PC-3 (cell line): ENCODE results near the gene ESYT2. TPM values are rescaled to one million over a fixed set of nuclear protein-coding genes. Genes with fewer than 3 reads are reported as not detected.

Experiments used
- ATAC-seq: fragments of 200-7000 bp; cut with Tn5 transposase; 2 replicates; pipeline ENCODE4 v1.9.1; 2020; ENCODE audit warnings: mild to moderate bottlenecking, moderate library complexity
- BruUV-seq: library from RNA; stranded (reverse); fragments of 400-500 nt; replicated peaks from 2 replicates; lab custom pipeline; 2021; lab: Mats Ljungman, UMichigan
- CTCF ChIA-PET: fragments of 300-600 bp; sonication (Branson Sonifier 250); formaldehyde crosslinking; loops from one replicate; lab custom pipeline; 2022; ENCODE audit warnings: antibody characterized with exemption; lab: Charles Lee
- POLR2A ChIA-PET: fragments of 300-600 bp; sonication (Branson Sonifier 250); formaldehyde crosslinking; loops from one replicate; lab custom pipeline; 2022; ENCODE audit warnings: antibody characterized with exemption; ENCODE audit not compliant: unreplicated experiment; lab: Charles Lee
- DNase-seq: peaks from one replicate; pipeline ENCODE4 v3.0.0-alpha.2; 2015
- H2AFZ ChIP-seq: fragments of 300-600 bp; sonication (generic); 2 replicates; pipeline ENCODE4 v1.6.0; 2016; ENCODE audit warnings: antibody characterized with exemption, low read length
- H3F3A ChIP-seq: fragments of 300-600 bp; sonication (generic); one replicate; pipeline ENCODE4 v1.6.0; 2017; ENCODE audit warnings: antibody characterized with exemption, low read length, control low read depth, mild to moderate bottlenecking; ENCODE audit not compliant: unreplicated experiment
- H3K27ac ChIP-seq: fragments of 300-600 bp; sonication (generic); 2 replicates; pipeline ENCODE4 v1.5.1; 2016; ENCODE audit warnings: mild to moderate bottlenecking, low read length
- H3K27me3 ChIP-seq: fragments of 300-600 bp; sonication (generic); 2 replicates; pipeline ENCODE4 v1.6.1; 2016; ENCODE audit warnings: low read length, mixed read lengths
- H3K36me3 ChIP-seq: fragments of 300-600 bp; sonication (generic); 2 replicates; pipeline ENCODE4 v1.6.1; 2016; ENCODE audit warnings: low read depth, mixed run types, low read length, mixed read lengths
- H3K4me1 ChIP-seq: fragments of 300-600 bp; sonication (generic); 2 replicates; pipeline ENCODE4 v1.5.1; 2016; ENCODE audit warnings: low read length; ENCODE audit not compliant: insufficient read depth
- H3K4me2 ChIP-seq: fragments of 300-600 bp; sonication (generic); 2 replicates; pipeline ENCODE4 v1.6.0; 2016; ENCODE audit warnings: low read length
- H3K4me3 ChIP-seq: fragments of 300-600 bp; sonication (generic); 2 replicates; pipeline ENCODE4 v1.5.1; 2016; ENCODE audit warnings: mild to moderate bottlenecking, low read length, mixed read lengths
- H3K79me2 ChIP-seq: fragments of 300-600 bp; sonication (generic); 2 replicates; pipeline ENCODE4 v1.6.1; 2017; ENCODE audit warnings: low read length, mixed read lengths
- H3K9ac ChIP-seq: fragments of 300-600 bp; sonication (generic); 2 replicates; pipeline ENCODE4 v1.6.0; 2016; ENCODE audit warnings: mild to moderate bottlenecking, low read length
- H3K9me2 ChIP-seq: fragments of 300-600 bp; sonication (generic); replicated peaks from 2 replicates; pipeline ENCODE4 v1.6.1; 2016; ENCODE audit warnings: mixed run types, low read length, mixed read lengths
- H3K9me3 ChIP-seq: fragments of 300-600 bp; sonication (generic); 2 replicates; pipeline ENCODE4 v1.6.1; 2016; ENCODE audit warnings: low read length, mixed read lengths
- H4K20me1 ChIP-seq: fragments of 300-600 bp; sonication (generic); 2 replicates; pipeline ENCODE4 v1.6.1; 2016; ENCODE audit warnings: low read length, mixed read lengths
- CTCF ChIP-seq: fragments of 300-600 bp; sonication (generic); conservative IDR thresholded peaks from 2 replicates; pipeline ENCODE4 v1.5.1; 2017; ENCODE audit warnings: antibody characterized with exemption, low read depth, mild to moderate bottlenecking, low read length
- EZH2 ChIP-seq: fragments of 300-600 bp; sonication (generic); IDR thresholded peaks from one replicate; pipeline ENCODE4 v1.6.1; 2017; ENCODE audit warnings: antibody characterized with exemption, mild to moderate bottlenecking, low read length; ENCODE audit not compliant: unreplicated experiment
- EZH2phosphoT487 ChIP-seq: fragments of 300-600 bp; sonication (generic); IDR thresholded peaks from 2 replicates; pipeline ENCODE4 v1.6.1; 2018; ENCODE audit warnings: mild to moderate bottlenecking, antibody characterized with exemption, low read length, borderline replicate concordance
- intact Hi-C: fragments of 100-400 bp; cut with micrococcal nuclease; formaldehyde crosslinking; loops from 2 replicates; pipeline ENCODE4 v1.9.0; 2023
- total RNA-seq: library from RNA; depleted of rRNA; stranded (reverse); fragments of >200 nt; gene quantifications from 2 replicates; pipeline ENCODE4 v1.2.3, GENCODE V29; 2014

The ESYT2 gene
- total RNA-seq, 1 experiment from 2014 or later, result 76.1 TPM

GRCh38 chr7:158846304-158846703 lies 17.0 kb upstream of the ESYT2 start:
- no peak overlapping the region for H3K27ac ChIP-seq
- H3K4me3 ChIP-seq, result no peak overlapping the region
- ChIA-PET CTCF (no interaction called here), POLR2A (no interaction called here)
- BruUV-seq, result no TSS peak
- no peaks in the 10 kb centered on the region for H4K20me1 ChIP-seq
- H3K4me1 ChIP-seq, result no peaks in the 10 kb centered on the region
- no peaks in the 10 kb centered on the region for H3K9me2 ChIP-seq
- H3K9ac ChIP-seq, result no peak overlapping the region
- H3K36me3 ChIP-seq, result no peaks in the 10 kb centered on the region
- no peak overlapping the region for H2AFZ ChIP-seq
- no peak for DNase-seq
- 0 out of 2 replicates have a peak, but pooled peaks cover 4% of the 10 kb centered on the region for H3K9me3 ChIP-seq
- H3K79me2 ChIP-seq, result no peaks in the 10 kb centered on the region
- no peaks in the 10 kb centered on the region for H3F3A ChIP-seq
- TF ChIP-seq EZH2phosphoT487, result no peak
- no peak for TF ChIP-seq CTCF
- TF ChIP-seq EZH2, result no peak
- H3K27me3 ChIP-seq, result no peaks in the 10 kb centered on the region
- H3K4me2 ChIP-seq, result no peak overlapping the region
- ATAC-seq, result no peak
- intact Hi-C loops, result no loop called here

GRCh38 chr7:158843771-158844170 lies 14.5 kb upstream of the ESYT2 start:
- no peak overlapping the region for H3K4me2 ChIP-seq
- no peaks in the 10 kb centered on the region for H3K27me3 ChIP-seq
- no peak overlapping the region for H2AFZ ChIP-seq
- H3K79me2 ChIP-seq, result no peaks in the 10 kb centered on the region
- no peak overlapping the region for H3K4me3 ChIP-seq
- no peaks in the 10 kb centered on the region for H3K9me2 ChIP-seq
- DNase-seq, result no peak
- ChIA-PET POLR2A (no interaction called here), CTCF (no interaction called here)
- no peak for ATAC-seq
- H3K36me3 ChIP-seq, result no peaks in the 10 kb centered on the region
- intact Hi-C loops, result no loop called here
- H3K27ac ChIP-seq, result no peak overlapping the region
- H3K9me3 ChIP-seq, result 0 out of 2 replicates have a peak, but pooled peaks cover 4% of the 10 kb centered on the region
- no peak overlapping the region for H3K9ac ChIP-seq
- BruUV-seq, result no TSS peak
- no peaks in the 10 kb centered on the region for H3F3A ChIP-seq
- no peaks in the 10 kb centered on the region for H3K4me1 ChIP-seq
- H4K20me1 ChIP-seq, result no peaks in the 10 kb centered on the region
- TF ChIP-seq EZH2 (no peak), EZH2phosphoT487 (no peak), CTCF (no peak)

- no TSS peak for BruUV-seq
- Histone ChIP-seq H3K9me2 (no peaks in the 10 kb centered on the region), H4K20me1 (no peaks in the 10 kb centered on the region), H3K4me2 (no peak overlapping the region), H3K4me3 (no peak overlapping the region), H3K79me2 (no peaks in the 10 kb centered on the region), H3K4me1 (no peaks in the 10 kb centered on the region), H2AFZ (no peak overlapping the region), H3K9ac (no peak overlapping the region), H3K9me3 (0 out of 2 replicates have a peak, but pooled peaks cover 4% of the 10 kb centered on the region), H3K36me3 (no peaks in the 10 kb centered on the region), H3K27ac (no peak overlapping the region), H3K27me3 (no peaks in the 10 kb centered on the region), H3F3A (no peaks in the 10 kb centered on the region)
- no peak for TF ChIP-seq EZH2phosphoT487
- no peak for TF ChIP-seq EZH2
- TF ChIP-seq CTCF, result no peak
- intact Hi-C loops, result no loop called here
- CTCF ChIA-PET, result no interaction called here
- POLR2A ChIA-PET, result interaction anchor here (1.0 kb wide), 1 partner anchor 12 kb away, joined by 4 read pairs; no protein-coding TSS in a partner anchor
- DNase-seq, result no peak
- no peak for ATAC-seq
These were observed 13.2 kb upstream of the ESYT2 start for GRCh38 chr7:158842486-158842885.
